HFF-Myc (cell line): ENCODE data around the gene LRRC8A.
A peak's percentile ranks its signal among the peaks of the same experiment; 100 is the strongest.
"Not testable (repeated sequence)": the region's sequence is repeated elsewhere in the genome, so short reads cannot be mapped to it uniquely, and the experiment has no call there.

Source experiments
- DNase-seq: peaks from one replicate; pipeline ENCODE4 v3.0.0-alpha.2; 2011; ENCODE audit warnings: low read depth; ENCODE audit errors: extremely low read depth
- H3K4me3 ChIP-seq: replicated peaks from 2 replicates; pipeline ENCODE4 v1.5.1; 2011; ENCODE audit warnings: low read depth, mild to moderate bottlenecking, control low read depth, low read length
- CTCF ChIP-seq: IDR thresholded peaks from 2 replicates; pipeline ENCODE4 v1.5.1; 2012; ENCODE audit warnings: mild to moderate bottlenecking, low read depth, low read length, control low read depth; ENCODE audit errors: missing control alignments

LRRC8A gene

GRCh38 chr9:128940271-128940921 lies 58.5 kb downstream of the LRRC8A start:
- H3K4me3 ChIP-seq, result no peak overlapping the region
- no peak for DNase-seq
- no peak for TF ChIP-seq CTCF

GRCh38 chr9:128940946-128941755 lies 59.2 kb downstream of the LRRC8A start:
- no peak overlapping the region for H3K4me3 ChIP-seq
- DNase-seq, result no peak
- no peak for TF ChIP-seq CTCF

- no peak for DNase-seq
- TF ChIP-seq CTCF, result no peak
- no peak overlapping the region for H3K4me3 ChIP-seq
Observed at GRCh38 chr9:128943832-128944620, 62.1 kb downstream of the LRRC8A start.

GRCh38 chr9:128944966-128945365 lies 63.0 kb downstream of the LRRC8A start:
- not testable (repeated sequence) for H3K4me3 ChIP-seq, DNase-seq

GRCh38 chr9:128945798-128946501 lies 64.0 kb downstream of the LRRC8A start:
- no peak for TF ChIP-seq CTCF
- peak overlapping the region; percentile 96 for H3K4me3 ChIP-seq
- DNase-seq, result no peak

- DNase-seq, result no peak
- no peak for TF ChIP-seq CTCF
- peak overlapping the region; percentile 96 for H3K4me3 ChIP-seq
Observed at GRCh38 chr9:128946571-128947276, 64.8 kb downstream of the LRRC8A start.
